Measurements from ENCODE around the gene MAT1A.

DNA sequence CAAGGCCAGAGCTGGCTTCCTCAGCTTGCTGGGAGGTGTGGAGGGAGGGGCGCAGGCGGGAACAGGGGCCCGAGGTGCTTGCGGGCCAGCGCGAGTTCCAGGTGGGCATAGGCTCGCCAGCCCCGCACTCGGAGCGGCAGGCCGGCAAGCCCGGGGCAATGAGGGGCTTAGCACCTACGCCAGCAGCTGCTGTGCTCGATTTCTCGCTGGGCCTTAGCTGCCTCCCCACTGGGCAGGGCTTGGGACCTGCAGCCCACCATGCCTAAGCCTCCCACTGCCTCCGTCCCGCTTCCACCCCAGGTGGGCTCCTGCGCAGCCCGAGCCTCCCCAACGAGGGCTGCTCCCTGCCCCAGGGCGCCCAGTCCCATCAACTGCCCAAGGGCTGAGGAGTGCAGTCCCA, 25.9 kb upstream of the MAT1A start:
- TF ChIP-seq CEBPB (IDR thresholded peaks at IDR 0.05; ENCODE audit: low read depth) (no peak), FOSL1 (IDR thresholded peaks at IDR 0.05; ENCODE audit: low read depth) (no peak), ZFX (IDR thresholded peaks at IDR 0.05) (no peak), POLR2AphosphoS5 (IDR thresholded peaks at IDR 0.05; ENCODE audit: low read depth, low read length) (no peak), EZH2 (IDR thresholded peaks at IDR 0.05) (no peak), POLR2A (IDR thresholded peaks at IDR 0.05; ENCODE audit: borderline replicate concordance, extremely low read depth, insufficient read depth, insufficient read length) (no peak), SP1 (IDR thresholded peaks at IDR 0.05; ENCODE audit: low read depth) (no peak)
- TF ChIP-seq, protein P1, sequence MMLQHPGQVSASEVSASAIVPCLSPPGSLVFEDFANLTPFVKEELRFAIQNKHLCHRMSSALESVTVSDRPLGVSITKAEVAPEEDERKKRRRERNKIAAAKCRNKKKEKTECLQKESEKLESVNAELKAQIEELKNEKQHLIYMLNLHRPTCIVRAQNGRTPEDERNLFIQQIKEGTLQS (IDR thresholded peaks at IDR 0.05) = no peak
- TF ChIP-seq, protein P2, sequence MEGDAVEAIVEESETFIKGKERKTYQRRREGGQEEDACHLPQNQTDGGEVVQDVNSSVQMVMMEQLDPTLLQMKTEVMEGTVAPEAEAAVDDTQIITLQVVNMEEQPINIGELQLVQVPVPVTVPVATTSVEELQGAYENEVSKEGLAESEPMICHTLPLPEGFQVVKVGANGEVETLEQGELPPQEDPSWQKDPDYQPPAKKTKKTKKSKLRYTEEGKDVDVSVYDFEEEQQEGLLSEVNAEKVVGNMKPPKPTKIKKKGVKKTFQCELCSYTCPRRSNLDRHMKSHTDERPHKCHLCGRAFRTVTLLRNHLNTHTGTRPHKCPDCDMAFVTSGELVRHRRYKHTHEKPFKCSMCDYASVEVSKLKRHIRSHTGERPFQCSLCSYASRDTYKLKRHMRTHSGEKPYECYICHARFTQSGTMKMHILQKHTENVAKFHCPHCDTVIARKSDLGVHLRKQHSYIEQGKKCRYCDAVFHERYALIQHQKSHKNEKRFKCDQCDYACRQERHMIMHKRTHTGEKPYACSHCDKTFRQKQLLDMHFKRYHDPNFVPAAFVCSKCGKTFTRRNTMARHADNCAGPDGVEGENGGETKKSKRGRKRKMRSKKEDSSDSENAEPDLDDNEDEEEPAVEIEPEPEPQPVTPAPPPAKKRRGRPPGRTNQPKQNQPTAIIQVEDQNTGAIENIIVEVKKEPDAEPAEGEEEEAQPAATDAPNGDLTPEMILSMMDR (IDR thresholded peaks at IDR 0.05 in 2 of 3, conservative IDR thresholded peaks at IDR 0.05 in 1 of 3; ENCODE audit: borderline replicate concordance in 1 of 3, insufficient read depth in 1 of 3, low read depth in 2 of 3, low read length in 2 of 3) = no peak
- TF ChIP-seq, protein P3, sequence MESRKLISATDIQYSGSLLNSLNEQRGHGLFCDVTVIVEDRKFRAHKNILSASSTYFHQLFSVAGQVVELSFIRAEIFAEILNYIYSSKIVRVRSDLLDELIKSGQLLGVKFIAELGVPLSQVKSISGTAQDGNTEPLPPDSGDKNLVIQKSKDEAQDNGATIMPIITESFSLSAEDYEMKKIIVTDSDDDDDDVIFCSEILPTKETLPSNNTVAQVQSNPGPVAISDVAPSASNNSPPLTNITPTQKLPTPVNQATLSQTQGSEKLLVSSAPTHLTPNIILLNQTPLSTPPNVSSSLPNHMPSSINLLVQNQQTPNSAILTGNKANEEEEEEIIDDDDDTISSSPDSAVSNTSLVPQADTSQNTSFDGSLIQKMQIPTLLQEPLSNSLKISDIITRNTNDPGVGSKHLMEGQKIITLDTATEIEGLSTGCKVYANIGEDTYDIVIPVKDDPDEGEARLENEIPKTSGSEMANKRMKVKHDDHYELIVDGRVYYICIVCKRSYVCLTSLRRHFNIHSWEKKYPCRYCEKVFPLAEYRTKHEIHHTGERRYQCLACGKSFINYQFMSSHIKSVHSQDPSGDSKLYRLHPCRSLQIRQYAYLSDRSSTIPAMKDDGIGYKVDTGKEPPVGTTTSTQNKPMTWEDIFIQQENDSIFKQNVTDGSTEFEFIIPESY (IDR thresholded peaks at IDR 0.05; ENCODE audit: extremely low read depth, insufficient replicate concordance, low read length) = no peak
